Measurements from ENCODE around the gene CHRNA5. TPM values are rescaled to one million over a fixed set of nuclear protein-coding genes. Genes with fewer than 3 reads are reported as not detected.

Gene CHRNA5
- polyA plus RNA-seq, 1 donor from 2014 or later: 6.8 TPM

DNA sequence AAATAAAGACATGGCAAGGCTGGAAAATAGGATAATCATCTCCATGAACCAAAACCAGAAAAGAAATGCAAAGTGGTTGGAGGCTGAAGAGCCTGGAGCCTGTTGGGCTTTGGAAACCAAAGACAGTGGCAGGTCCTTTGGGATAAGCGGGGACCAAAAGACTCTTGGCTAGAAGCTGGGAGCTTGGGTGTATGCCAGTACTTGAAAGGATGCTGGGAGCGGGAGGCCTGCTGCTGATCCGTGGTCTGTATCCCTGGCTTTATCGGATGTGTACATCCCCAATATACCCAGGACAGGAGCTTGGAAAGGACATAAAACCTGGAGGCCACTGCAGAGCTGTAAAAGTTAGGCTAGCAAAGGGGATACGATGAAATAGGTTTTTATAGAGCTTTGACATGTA lies 77.0 kb downstream of the CHRNA5 start:
- Histone ChIP-seq H3K36me3 (ENCODE audit: insufficient read depth, low read length) (no peaks in the 10 kb centered on the region), H3K79me2 (replicated peaks; ENCODE audit: insufficient read depth, low read length) (no peaks in the 10 kb centered on the region), H3K4me2 (ENCODE audit: low read length) (no peak overlapping the region), H3K9me2 (ENCODE audit: insufficient read depth, low read length) (no peaks in the 10 kb centered on the region), H3K9me3 (ENCODE audit: low read length) (no peaks in the 10 kb centered on the region), H4K20me1 (ENCODE audit: insufficient read depth) (no peaks in the 10 kb centered on the region), H3K27me3 (ENCODE audit: insufficient read depth, low read depth, low read length) (peaks cover 27% of the 10 kb centered on the region), H2AFZ (ENCODE audit: low read depth, low read length) (no peak overlapping the region), H3K4me3 (ENCODE audit: low read length) (no peak overlapping the region), H3F3A (ENCODE audit: insufficient read depth, low read length, poor library complexity, severe bottlenecking) (no peaks in the 10 kb centered on the region), H3K9ac (ENCODE audit: low read length) (no peak overlapping the region), H3K27ac (ENCODE audit: low read length) (no peak overlapping the region)
- TF ChIP-seq EZH2 (IDR thresholded peaks at IDR 0.05; ENCODE audit: borderline replicate concordance, insufficient read depth, low read length, poor library complexity, severe bottlenecking) (no peak), EP300 (conservative IDR thresholded peaks at IDR 0.05; ENCODE audit: poor library complexity, severe bottlenecking) (no peak), TAF1 (IDR thresholded peaks at IDR 0.05; ENCODE audit: low read depth) (no peak), POLR2AphosphoS5 (IDR thresholded peaks at IDR 0.05) (no peak), MXI1 (conservative IDR thresholded peaks at IDR 0.05; ENCODE audit: poor library complexity, severe bottlenecking) (no peak), SMC3 (conservative IDR thresholded peaks at IDR 0.05; ENCODE audit: poor library complexity) (no peak), RAD21 (conservative IDR thresholded peaks at IDR 0.05) (no peak)
- TF ChIP-seq, protein P1, sequence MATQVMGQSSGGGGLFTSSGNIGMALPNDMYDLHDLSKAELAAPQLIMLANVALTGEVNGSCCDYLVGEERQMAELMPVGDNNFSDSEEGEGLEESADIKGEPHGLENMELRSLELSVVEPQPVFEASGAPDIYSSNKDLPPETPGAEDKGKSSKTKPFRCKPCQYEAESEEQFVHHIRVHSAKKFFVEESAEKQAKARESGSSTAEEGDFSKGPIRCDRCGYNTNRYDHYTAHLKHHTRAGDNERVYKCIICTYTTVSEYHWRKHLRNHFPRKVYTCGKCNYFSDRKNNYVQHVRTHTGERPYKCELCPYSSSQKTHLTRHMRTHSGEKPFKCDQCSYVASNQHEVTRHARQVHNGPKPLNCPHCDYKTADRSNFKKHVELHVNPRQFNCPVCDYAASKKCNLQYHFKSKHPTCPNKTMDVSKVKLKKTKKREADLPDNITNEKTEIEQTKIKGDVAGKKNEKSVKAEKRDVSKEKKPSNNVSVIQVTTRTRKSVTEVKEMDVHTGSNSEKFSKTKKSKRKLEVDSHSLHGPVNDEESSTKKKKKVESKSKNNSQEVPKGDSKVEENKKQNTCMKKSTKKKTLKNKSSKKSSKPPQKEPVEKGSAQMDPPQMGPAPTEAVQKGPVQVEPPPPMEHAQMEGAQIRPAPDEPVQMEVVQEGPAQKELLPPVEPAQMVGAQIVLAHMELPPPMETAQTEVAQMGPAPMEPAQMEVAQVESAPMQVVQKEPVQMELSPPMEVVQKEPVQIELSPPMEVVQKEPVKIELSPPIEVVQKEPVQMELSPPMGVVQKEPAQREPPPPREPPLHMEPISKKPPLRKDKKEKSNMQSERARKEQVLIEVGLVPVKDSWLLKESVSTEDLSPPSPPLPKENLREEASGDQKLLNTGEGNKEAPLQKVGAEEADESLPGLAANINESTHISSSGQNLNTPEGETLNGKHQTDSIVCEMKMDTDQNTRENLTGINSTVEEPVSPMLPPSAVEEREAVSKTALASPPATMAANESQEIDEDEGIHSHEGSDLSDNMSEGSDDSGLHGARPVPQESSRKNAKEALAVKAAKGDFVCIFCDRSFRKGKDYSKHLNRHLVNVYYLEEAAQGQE (IDR thresholded peaks at IDR 0.05; ENCODE audit: borderline replicate concordance): no peak
- TF ChIP-seq, protein P2, sequence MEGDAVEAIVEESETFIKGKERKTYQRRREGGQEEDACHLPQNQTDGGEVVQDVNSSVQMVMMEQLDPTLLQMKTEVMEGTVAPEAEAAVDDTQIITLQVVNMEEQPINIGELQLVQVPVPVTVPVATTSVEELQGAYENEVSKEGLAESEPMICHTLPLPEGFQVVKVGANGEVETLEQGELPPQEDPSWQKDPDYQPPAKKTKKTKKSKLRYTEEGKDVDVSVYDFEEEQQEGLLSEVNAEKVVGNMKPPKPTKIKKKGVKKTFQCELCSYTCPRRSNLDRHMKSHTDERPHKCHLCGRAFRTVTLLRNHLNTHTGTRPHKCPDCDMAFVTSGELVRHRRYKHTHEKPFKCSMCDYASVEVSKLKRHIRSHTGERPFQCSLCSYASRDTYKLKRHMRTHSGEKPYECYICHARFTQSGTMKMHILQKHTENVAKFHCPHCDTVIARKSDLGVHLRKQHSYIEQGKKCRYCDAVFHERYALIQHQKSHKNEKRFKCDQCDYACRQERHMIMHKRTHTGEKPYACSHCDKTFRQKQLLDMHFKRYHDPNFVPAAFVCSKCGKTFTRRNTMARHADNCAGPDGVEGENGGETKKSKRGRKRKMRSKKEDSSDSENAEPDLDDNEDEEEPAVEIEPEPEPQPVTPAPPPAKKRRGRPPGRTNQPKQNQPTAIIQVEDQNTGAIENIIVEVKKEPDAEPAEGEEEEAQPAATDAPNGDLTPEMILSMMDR (IDR thresholded peaks at IDR 0.05; ENCODE audit: poor library complexity, severe bottlenecking): no peak

Small RNA genes within 50 kb of the gene (small RNA-seq; reads per million reads assigned to genes)
- gene AC067863.2: 0 reads per million in 3 experiments

Other genes starting within 250 kb of the CHRNA5 start
- 7.0 and 8.7 TPM in 2 replicates for gene CRABP1, start 225.2 kb upstream of the CHRNA5 start, polyA plus RNA-seq
- 45.5 and 45.8 TPM in 2 replicates for gene IREB2, start 127.3 kb upstream of the CHRNA5 start, polyA plus RNA-seq
- not detected in 2 replicates for gene HYKK, start 57.9 kb upstream of the CHRNA5 start, polyA plus RNA-seq
- gene PSMA4, start 25.1 kb upstream of the CHRNA5 start, polyA plus RNA-seq: 357 and 421 TPM in 2 replicates
- gene CHRNA3, start 55.5 kb downstream of the CHRNA5 start, polyA plus RNA-seq: 2.4 TPM in 2 replicates
- gene CHRNB4, start 75.7 kb downstream of the CHRNA5 start, polyA plus RNA-seq: not detected in 2 replicates
- gene ADAMTS7, start 245.9 kb downstream of the CHRNA5 start, polyA plus RNA-seq: 31.5 and 37.7 TPM in 2 replicates